HAP-1 (cell line): Measurements from ENCODE around the gene OGA.

Experiments
- DNase-seq, 2 experiments: peaks; one replicate each; pipeline ENCODE4 v3.0.0-alpha.2; 2016 to 2020; ENCODE audit warnings: low spot score in 2 of 2
- H3K27me3 ChIP-seq: fragments of 250-450 bp; sonication (Bioruptor Pico); 2 replicates; pipeline ENCODE4 v1.5.1; 2020; ENCODE audit warnings: low read depth, mild to moderate bottlenecking, moderate library complexity
- H3K36me3 ChIP-seq: fragments of 250-450 bp; sonication (Bioruptor Pico); replicated peaks from 2 replicates; pipeline ENCODE4 v1.5.1; 2020; ENCODE audit warnings: mild to moderate bottlenecking
- H3K4me1 ChIP-seq: fragments of 250-450 bp; sonication (Bioruptor Pico); 2 replicates; pipeline ENCODE4 v1.5.1; 2020; ENCODE audit warnings: mild to moderate bottlenecking
- H3K4me3 ChIP-seq: fragments of 250-450 bp; sonication (Bioruptor Pico); 2 replicates; pipeline ENCODE4 v1.5.1; 2020; ENCODE audit warnings: mild to moderate bottlenecking, moderate library complexity
- H3K9me3 ChIP-seq: fragments of 250-450 bp; sonication (Bioruptor Pico); 2 replicates; pipeline ENCODE4 v1.5.1; 2020; ENCODE audit warnings: mild to moderate bottlenecking, moderate library complexity
- in situ Hi-C: fragments of 300-500 bp; cut with MboI; formaldehyde crosslinking; loops from 3 replicates; pipeline ENCODE4 v1.14.3; 2020; ENCODE audit warnings: low sequenced_read_pairs, inconsistent platforms, mixed read lengths

The OGA gene

GRCh38 chr10:101762736-101763135, 55.5 kb downstream of the OGA start:
- Histone ChIP-seq H3K9me3 (no peaks in the 10 kb centered on the region), H3K36me3 (no peaks in the 10 kb centered on the region), H3K27me3 (no peaks in the 10 kb centered on the region), H3K4me1 (no peaks in the 10 kb centered on the region), H3K4me3 (no peak overlapping the region)
- DNase-seq: no peak
- in situ Hi-C loops: no loop called here

- Histone ChIP-seq H3K4me1 (no peaks in the 10 kb centered on the region), H3K9me3 (no peaks in the 10 kb centered on the region), H3K27me3 (no peaks in the 10 kb centered on the region), H3K4me3 (no peak overlapping the region), H3K36me3 (no peaks in the 10 kb centered on the region)
- no peak for DNase-seq
- in situ Hi-C loops: no loop called here
Measured at GRCh38 chr10:101761226-101761625, 57.0 kb downstream of the OGA start.

- no peaks in the 10 kb centered on the region for H3K27me3 ChIP-seq
- no peaks in the 10 kb centered on the region for H3K4me1 ChIP-seq
- no peak overlapping the region for H3K4me3 ChIP-seq
- H3K36me3 ChIP-seq: no peaks in the 10 kb centered on the region
- in situ Hi-C loops: no loop called here
- no peak for DNase-seq
- H3K9me3 ChIP-seq: no peaks in the 10 kb centered on the region
Measured at GRCh38 chr10:101760510-101760909, 57.7 kb downstream of the OGA start.

GRCh38 chr10:101759309-101760247, 58.7 kb downstream of the OGA start:
- H3K36me3 ChIP-seq: no peaks in the 10 kb centered on the region
- H3K4me1 ChIP-seq: no peaks in the 10 kb centered on the region
- H3K9me3 ChIP-seq: no peaks in the 10 kb centered on the region
- in situ Hi-C loops: no loop called here
- H3K27me3 ChIP-seq: no peaks in the 10 kb centered on the region
- no peak overlapping the region for H3K4me3 ChIP-seq
- DNase-seq: peak; percentile 11 to 47

- DNase-seq: no peak
- Histone ChIP-seq H3K27me3 (no peaks in the 10 kb centered on the region), H3K36me3 (no peaks in the 10 kb centered on the region), H3K4me3 (no peak overlapping the region), H3K4me1 (no peaks in the 10 kb centered on the region), H3K9me3 (no peaks in the 10 kb centered on the region)
- in situ Hi-C loops: no loop called here
Measured at GRCh38 chr10:101758858-101759257, 59.4 kb downstream of the OGA start.

GRCh38 chr10:101752241-101752640, 66.0 kb downstream of the OGA start:
- H3K4me3 ChIP-seq: no peak overlapping the region
- no peak for DNase-seq
- no peaks in the 10 kb centered on the region for H3K9me3 ChIP-seq
- in situ Hi-C loops: no loop called here
- H3K36me3 ChIP-seq: no peaks in the 10 kb centered on the region
- H3K27me3 ChIP-seq: no peaks in the 10 kb centered on the region
- no peaks in the 10 kb centered on the region for H3K4me1 ChIP-seq

GRCh38 chr10:101749047-101750016, 68.9 kb downstream of the OGA start:
- Histone ChIP-seq H3K4me1 (peaks cover 5% of the 10 kb centered on the region; the same call in 1 of the 2 replicates), H3K36me3 (no peaks in the 10 kb centered on the region), H3K4me3 (no peak overlapping the region), H3K27me3 (no peaks in the 10 kb centered on the region), H3K9me3 (no peaks in the 10 kb centered on the region)
- peak in 1 of 2 experiments; percentile 56 for DNase-seq
- in situ Hi-C loops: no loop called here

GRCh38 chr10:101748496-101748895, 69.7 kb downstream of the OGA start:
- DNase-seq: no peak
- Histone ChIP-seq H3K36me3 (no peaks in the 10 kb centered on the region), H3K4me1 (peaks cover 5% of the 10 kb centered on the region; the same call in 1 of the 2 replicates), H3K4me3 (no peak overlapping the region), H3K9me3 (no peaks in the 10 kb centered on the region), H3K27me3 (no peaks in the 10 kb centered on the region)
- in situ Hi-C loops: no loop called here

GRCh38 chr10:101745074-101745696, 73.1 kb downstream of the OGA start:
- in situ Hi-C loops: no loop called here
- no peak overlapping the region for H3K4me3 ChIP-seq
- no peaks in the 10 kb centered on the region for H3K27me3 ChIP-seq
- H3K36me3 ChIP-seq: no peaks in the 10 kb centered on the region
- H3K4me1 ChIP-seq: peaks cover 5% of the 10 kb centered on the region; the same call in 1 of the 2 replicates
- no peak for DNase-seq
- no peaks in the 10 kb centered on the region for H3K9me3 ChIP-seq

- no peak overlapping the region for H3K4me3 ChIP-seq
- no peak for DNase-seq
- no peaks in the 10 kb centered on the region for H3K27me3 ChIP-seq
- no peaks in the 10 kb centered on the region for H3K36me3 ChIP-seq
- no peaks in the 10 kb centered on the region for H3K9me3 ChIP-seq
- in situ Hi-C loops: no loop called here
- peaks cover 5% of the 10 kb centered on the region; the same call in 1 of the 2 replicates for H3K4me1 ChIP-seq
Measured at GRCh38 chr10:101744267-101744666, 74.0 kb downstream of the OGA start.

- DNase-seq: no peak
- H3K4me1 ChIP-seq: peaks cover 5% of the 10 kb centered on the region; the same call in 1 of the 2 replicates
- H3K4me3 ChIP-seq: no peak overlapping the region
- no peaks in the 10 kb centered on the region for H3K27me3 ChIP-seq
- in situ Hi-C loops: no loop called here
- H3K9me3 ChIP-seq: no peaks in the 10 kb centered on the region
- H3K36me3 ChIP-seq: no peaks in the 10 kb centered on the region
Measured at GRCh38 chr10:101741938-101742337, 76.3 kb downstream of the OGA start.

GRCh38 chr10:101736666-101737065, 81.6 kb downstream of the OGA start:
- no peaks in the 10 kb centered on the region for H3K36me3 ChIP-seq
- no peaks in the 10 kb centered on the region for H3K27me3 ChIP-seq
- no peaks in the 10 kb centered on the region for H3K4me1 ChIP-seq
- H3K4me3 ChIP-seq: no peak overlapping the region
- DNase-seq: no peak
- in situ Hi-C loops: no loop called here
- no peaks in the 10 kb centered on the region for H3K9me3 ChIP-seq
